ENCODE data around the gene ZBTB17.
"Not testable (repeated sequence)": the region's sequence is repeated elsewhere in the genome, so short reads cannot be mapped to it uniquely, and the experiment has no call there.

GRCh38 chr1:15892857-15893599 lies 82.9 kb downstream of the ZBTB17 start:
- not testable (repeated sequence) for TF ChIP-seq CTCF, POLR2A (IDR thresholded peaks at IDR 0.05)
